ENCODE data around the gene HERPUD1. TPM values are rescaled to one million over a fixed set of nuclear protein-coding genes. Genes with fewer than 3 reads are reported as not detected.

The HERPUD1 gene
- total and polyA plus RNA-seq, 4 donors = 77.2 to 245 (median 132) TPM

- H3K4me3 ChIP-seq (ENCODE audit: low read depth, low read length) = no peak overlapping the region
- no CpG with 5 or more reads among the region's 5 CpGs for WGBS (ENCODE audit: insufficient coverage)
- no peaks in the 10 kb centered on the region for H3K9me3 ChIP-seq (ENCODE audit: control insufficient read depth, insufficient read depth, low read length)
- H3K27ac ChIP-seq (ENCODE audit: low read depth, low read length) = peak overlapping the region; percentile 38
- peaks cover 23% of the 10 kb centered on the region for H3K4me1 ChIP-seq (ENCODE audit: control insufficient read depth, insufficient read depth, low read length)
- no peaks in the 10 kb centered on the region for H3K36me3 ChIP-seq (ENCODE audit: control insufficient read depth, insufficient read depth, low read length)
- no peak for DNase-seq (ENCODE audit: low read depth in 4 of 6, low spot score in 6 of 6)
- no peaks in the 10 kb centered on the region for H3K27me3 ChIP-seq (ENCODE audit: control insufficient read depth, insufficient read depth, low read length)
Observed at GRCh38 chr16:56910112-56910511, 21.8 kb upstream of the HERPUD1 start.

- Histone ChIP-seq H3K27ac (ENCODE audit: low read depth, low read length) (peak overlapping the region; percentile 12), H3K9me3 (ENCODE audit: control insufficient read depth, insufficient read depth, low read length) (no peaks in the 10 kb centered on the region), H3K4me1 (ENCODE audit: control insufficient read depth, insufficient read depth, low read length) (peaks cover 26% of the 10 kb centered on the region), H3K27me3 (ENCODE audit: control insufficient read depth, insufficient read depth, low read length) (no peaks in the 10 kb centered on the region), H3K36me3 (ENCODE audit: control insufficient read depth, insufficient read depth, low read length) (no peaks in the 10 kb centered on the region), H3K4me3 (ENCODE audit: low read depth, low read length) (no peak overlapping the region)
- WGBS (ENCODE audit: insufficient coverage) = 71% methylated on average over 12 of the region's 12 CpGs
- DNase-seq (ENCODE audit: low read depth in 4 of 6, low spot score in 6 of 6) = no peak
Observed at GRCh38 chr16:56910654-56911539, 21.0 kb upstream of the HERPUD1 start.

- 60% methylated on average over 20 of the region's 22 CpGs for WGBS (ENCODE audit: insufficient coverage)
- Histone ChIP-seq H3K9me3 (ENCODE audit: control insufficient read depth, insufficient read depth, low read length) (no peaks in the 10 kb centered on the region), H3K4me1 (ENCODE audit: control insufficient read depth, insufficient read depth, low read length) (peaks cover 36% of the 10 kb centered on the region), H3K36me3 (ENCODE audit: control insufficient read depth, insufficient read depth, low read length) (no peaks in the 10 kb centered on the region), H3K27me3 (ENCODE audit: control insufficient read depth, insufficient read depth, low read length) (no peaks in the 10 kb centered on the region), H3K4me3 (ENCODE audit: low read depth, low read length) (no peak overlapping the region), H3K27ac (ENCODE audit: low read depth, low read length) (peak overlapping the region; percentile 1)
- DNase-seq (ENCODE audit: low read depth in 4 of 6, low spot score in 6 of 6) = no peak
Observed at GRCh38 chr16:56911771-56912571, 20.0 kb upstream of the HERPUD1 start.

GRCh38 chr16:56912746-56913708 lies 18.9 kb upstream of the HERPUD1 start:
- Histone ChIP-seq H3K4me1 (ENCODE audit: control insufficient read depth, insufficient read depth, low read length) (peaks cover 36% of the 10 kb centered on the region), H3K27ac (ENCODE audit: low read depth, low read length) (peak overlapping the region; percentile 27), H3K9me3 (ENCODE audit: control insufficient read depth, insufficient read depth, low read length) (no peaks in the 10 kb centered on the region), H3K36me3 (ENCODE audit: control insufficient read depth, insufficient read depth, low read length) (no peaks in the 10 kb centered on the region), H3K4me3 (ENCODE audit: low read depth, low read length) (no peak overlapping the region), H3K27me3 (ENCODE audit: control insufficient read depth, insufficient read depth, low read length) (no peaks in the 10 kb centered on the region)
- WGBS (ENCODE audit: insufficient coverage) = 78% methylated on average over 9 of the region's 18 CpGs
- peak in 1 of 6 donors; percentile 27 for DNase-seq (ENCODE audit: low read depth in 4 of 6, low spot score in 6 of 6)

- no peaks in the 10 kb centered on the region for H3K27me3 ChIP-seq (ENCODE audit: control insufficient read depth, insufficient read depth, low read length)
- H3K36me3 ChIP-seq (ENCODE audit: control insufficient read depth, insufficient read depth, low read length) = no peaks in the 10 kb centered on the region
- no peak overlapping the region for H3K4me3 ChIP-seq (ENCODE audit: low read depth, low read length)
- no peak for DNase-seq (ENCODE audit: low read depth in 4 of 6, low spot score in 6 of 6)
- H3K9me3 ChIP-seq (ENCODE audit: control insufficient read depth, insufficient read depth, low read length) = no peaks in the 10 kb centered on the region
- WGBS (ENCODE audit: insufficient coverage) = 95% methylated on average over 7 of the region's 7 CpGs
- H3K27ac ChIP-seq (ENCODE audit: low read depth, low read length) = peak overlapping the region; percentile 88
- peaks cover 36% of the 10 kb centered on the region for H3K4me1 ChIP-seq (ENCODE audit: control insufficient read depth, insufficient read depth, low read length)
Observed at GRCh38 chr16:56914896-56915295, 17.0 kb upstream of the HERPUD1 start.

GRCh38 chr16:56915336-56916119 lies 16.4 kb upstream of the HERPUD1 start:
- H3K36me3 ChIP-seq (ENCODE audit: control insufficient read depth, insufficient read depth, low read length) = no peaks in the 10 kb centered on the region
- H3K27me3 ChIP-seq (ENCODE audit: control insufficient read depth, insufficient read depth, low read length) = no peaks in the 10 kb centered on the region
- WGBS (ENCODE audit: insufficient coverage) = 62% methylated on average over 6 of the region's 13 CpGs
- peak overlapping the region; percentile 88 for H3K27ac ChIP-seq (ENCODE audit: low read depth, low read length)
- peaks cover 36% of the 10 kb centered on the region for H3K4me1 ChIP-seq (ENCODE audit: control insufficient read depth, insufficient read depth, low read length)
- H3K9me3 ChIP-seq (ENCODE audit: control insufficient read depth, insufficient read depth, low read length) = no peaks in the 10 kb centered on the region
- peak in 1 of 6 donors; percentile 73 for DNase-seq (ENCODE audit: low read depth in 4 of 6, low spot score in 6 of 6)
- H3K4me3 ChIP-seq (ENCODE audit: low read depth, low read length) = no peak overlapping the region

GRCh38 chr16:56916571-56917403 lies 15.2 kb upstream of the HERPUD1 start:
- no CpG with 5 or more reads among the region's 5 CpGs for WGBS (ENCODE audit: insufficient coverage)
- no peaks in the 10 kb centered on the region for H3K36me3 ChIP-seq (ENCODE audit: control insufficient read depth, insufficient read depth, low read length)
- no peak overlapping the region for H3K4me3 ChIP-seq (ENCODE audit: low read depth, low read length)
- H3K27ac ChIP-seq (ENCODE audit: low read depth, low read length) = peak overlapping the region; percentile 82
- DNase-seq (ENCODE audit: low read depth in 4 of 6, low spot score in 6 of 6) = peak in 1 of 6 donors; percentile 28
- no peaks in the 10 kb centered on the region for H3K9me3 ChIP-seq (ENCODE audit: control insufficient read depth, insufficient read depth, low read length)
- no peaks in the 10 kb centered on the region for H3K27me3 ChIP-seq (ENCODE audit: control insufficient read depth, insufficient read depth, low read length)
- peaks cover 35% of the 10 kb centered on the region for H3K4me1 ChIP-seq (ENCODE audit: control insufficient read depth, insufficient read depth, low read length)

GRCh38 chr16:56918467-56919012 lies 13.4 kb upstream of the HERPUD1 start:
- no peak overlapping the region for H3K27ac ChIP-seq (ENCODE audit: low read depth, low read length)
- no peaks in the 10 kb centered on the region for H3K27me3 ChIP-seq (ENCODE audit: control insufficient read depth, insufficient read depth, low read length)
- H3K36me3 ChIP-seq (ENCODE audit: control insufficient read depth, insufficient read depth, low read length) = no peaks in the 10 kb centered on the region
- H3K4me1 ChIP-seq (ENCODE audit: control insufficient read depth, insufficient read depth, low read length) = peaks cover 21% of the 10 kb centered on the region
- no peak for DNase-seq (ENCODE audit: low read depth in 4 of 6, low spot score in 6 of 6)
- H3K4me3 ChIP-seq (ENCODE audit: low read depth, low read length) = no peak overlapping the region
- 87% methylated on average over 6 of the region's 12 CpGs for WGBS (ENCODE audit: insufficient coverage)
- H3K9me3 ChIP-seq (ENCODE audit: control insufficient read depth, insufficient read depth, low read length) = no peaks in the 10 kb centered on the region
